Adrenal gland (tissue), 5 donors: ENCODE measurements around the gene DPEP2NB.

Experiments
- POLR2A ChIP-seq, 2 donors: fragments of 450-650 bp; IDR thresholded peaks; one replicate each; pipeline ENCODE4 v1.6.1; 2017; ENCODE audit warnings: antibody characterized with exemption in 2 of 2, mild to moderate bottlenecking in 2 of 2, moderate library complexity in 1 of 2
- TF ChIP-seq, protein P1 (sequence below), 6 experiments: fragments of 450-650 bp in 4 of 6; fragments of 200-600 bp in 2 of 6; sonication (generic) in 1 of 6; IDR thresholded peaks; 1 replicate in 5 of 6; 2 replicates in 1 of 6; pipeline versions ENCODE4 v1.5.1 to v1.8.0; 2016 to 2021; ENCODE audit warnings: antibody characterized with exemption in 6 of 6, mild to moderate bottlenecking in 2 of 6, moderate library complexity in 1 of 6
- donor health status: DM: no; HTN: no; CAD: no.

DNA sequence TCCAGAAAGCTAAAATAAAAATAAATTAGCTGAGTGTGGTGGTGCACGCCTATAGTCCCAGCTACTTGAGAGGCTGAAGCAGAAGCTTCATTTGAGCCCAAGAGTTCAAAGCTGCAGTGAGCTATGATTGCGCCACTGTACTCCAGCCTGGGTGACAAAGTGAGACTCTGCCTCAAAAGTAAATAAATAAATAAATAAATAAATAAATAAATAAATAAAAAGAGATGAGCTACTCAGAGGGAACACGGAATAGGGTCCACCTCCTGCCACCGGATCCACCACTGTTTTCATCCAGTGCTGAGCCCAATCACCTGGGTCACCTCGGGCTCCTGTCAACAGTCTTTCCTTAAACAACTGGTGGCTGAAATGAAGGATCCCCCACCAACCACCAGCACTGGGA, 28.8 kb downstream of the DPEP2NB start:
- no peak for TF ChIP-seq POLR2A (IDR thresholded peaks at IDR 0.05)
- TF ChIP-seq, protein P1, sequence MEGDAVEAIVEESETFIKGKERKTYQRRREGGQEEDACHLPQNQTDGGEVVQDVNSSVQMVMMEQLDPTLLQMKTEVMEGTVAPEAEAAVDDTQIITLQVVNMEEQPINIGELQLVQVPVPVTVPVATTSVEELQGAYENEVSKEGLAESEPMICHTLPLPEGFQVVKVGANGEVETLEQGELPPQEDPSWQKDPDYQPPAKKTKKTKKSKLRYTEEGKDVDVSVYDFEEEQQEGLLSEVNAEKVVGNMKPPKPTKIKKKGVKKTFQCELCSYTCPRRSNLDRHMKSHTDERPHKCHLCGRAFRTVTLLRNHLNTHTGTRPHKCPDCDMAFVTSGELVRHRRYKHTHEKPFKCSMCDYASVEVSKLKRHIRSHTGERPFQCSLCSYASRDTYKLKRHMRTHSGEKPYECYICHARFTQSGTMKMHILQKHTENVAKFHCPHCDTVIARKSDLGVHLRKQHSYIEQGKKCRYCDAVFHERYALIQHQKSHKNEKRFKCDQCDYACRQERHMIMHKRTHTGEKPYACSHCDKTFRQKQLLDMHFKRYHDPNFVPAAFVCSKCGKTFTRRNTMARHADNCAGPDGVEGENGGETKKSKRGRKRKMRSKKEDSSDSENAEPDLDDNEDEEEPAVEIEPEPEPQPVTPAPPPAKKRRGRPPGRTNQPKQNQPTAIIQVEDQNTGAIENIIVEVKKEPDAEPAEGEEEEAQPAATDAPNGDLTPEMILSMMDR (IDR thresholded peaks at IDR 0.05): no peak
